Fibroblast of pulmonary artery (primary cell): ENCODE measurements around the gene CHDH.

Experiments used
- DNase-seq: peaks from one replicate; pipeline ENCODE4 v3.0.0-alpha.2; 2010; ENCODE audit warnings: low read depth
- H3K4me3 ChIP-seq: replicated peaks from 2 replicates; pipeline ENCODE4 v1.5.1; 2011; ENCODE audit warnings: low read depth, mild to moderate bottlenecking, control low read depth, low read length, moderate library complexity
- CTCF ChIP-seq: IDR thresholded peaks from 2 replicates; pipeline ENCODE4 v1.5.1; 2011; ENCODE audit warnings: mild to moderate bottlenecking, control low read depth, low read length, inconsistent platforms; ENCODE audit errors: missing control alignments

Gene CHDH, protein sequence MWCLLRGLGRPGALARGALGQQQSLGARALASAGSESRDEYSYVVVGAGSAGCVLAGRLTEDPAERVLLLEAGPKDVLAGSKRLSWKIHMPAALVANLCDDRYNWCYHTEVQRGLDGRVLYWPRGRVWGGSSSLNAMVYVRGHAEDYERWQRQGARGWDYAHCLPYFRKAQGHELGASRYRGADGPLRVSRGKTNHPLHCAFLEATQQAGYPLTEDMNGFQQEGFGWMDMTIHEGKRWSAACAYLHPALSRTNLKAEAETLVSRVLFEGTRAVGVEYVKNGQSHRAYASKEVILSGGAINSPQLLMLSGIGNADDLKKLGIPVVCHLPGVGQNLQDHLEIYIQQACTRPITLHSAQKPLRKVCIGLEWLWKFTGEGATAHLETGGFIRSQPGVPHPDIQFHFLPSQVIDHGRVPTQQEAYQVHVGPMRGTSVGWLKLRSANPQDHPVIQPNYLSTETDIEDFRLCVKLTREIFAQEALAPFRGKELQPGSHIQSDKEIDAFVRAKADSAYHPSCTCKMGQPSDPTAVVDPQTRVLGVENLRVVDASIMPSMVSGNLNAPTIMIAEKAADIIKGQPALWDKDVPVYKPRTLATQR

GRCh38 chr3:53846134-53846850 lies at the start of gene CHDH, which contains the start of gene IL17RB:
Gene CHDH (minus strand): TSS chr3:53846419. CDS start chr3:53824008, 22,411 bp downstream.
Gene IL17RB (plus strand): TSS chr3:53846568. CDS start chr3:53846589, 21 bp downstream.
- TF ChIP-seq CTCF = no peak
- DNase-seq = no peak
- H3K4me3 ChIP-seq = peak within 1 kb of the TSS; percentile 47

GRCh38 chr3:53892286-53892637 lies 46.0 kb upstream of the CHDH start:
- peak overlapping the region; percentile 92 for H3K4me3 ChIP-seq
- TF ChIP-seq CTCF = no peak
- no peak for DNase-seq

DNA sequence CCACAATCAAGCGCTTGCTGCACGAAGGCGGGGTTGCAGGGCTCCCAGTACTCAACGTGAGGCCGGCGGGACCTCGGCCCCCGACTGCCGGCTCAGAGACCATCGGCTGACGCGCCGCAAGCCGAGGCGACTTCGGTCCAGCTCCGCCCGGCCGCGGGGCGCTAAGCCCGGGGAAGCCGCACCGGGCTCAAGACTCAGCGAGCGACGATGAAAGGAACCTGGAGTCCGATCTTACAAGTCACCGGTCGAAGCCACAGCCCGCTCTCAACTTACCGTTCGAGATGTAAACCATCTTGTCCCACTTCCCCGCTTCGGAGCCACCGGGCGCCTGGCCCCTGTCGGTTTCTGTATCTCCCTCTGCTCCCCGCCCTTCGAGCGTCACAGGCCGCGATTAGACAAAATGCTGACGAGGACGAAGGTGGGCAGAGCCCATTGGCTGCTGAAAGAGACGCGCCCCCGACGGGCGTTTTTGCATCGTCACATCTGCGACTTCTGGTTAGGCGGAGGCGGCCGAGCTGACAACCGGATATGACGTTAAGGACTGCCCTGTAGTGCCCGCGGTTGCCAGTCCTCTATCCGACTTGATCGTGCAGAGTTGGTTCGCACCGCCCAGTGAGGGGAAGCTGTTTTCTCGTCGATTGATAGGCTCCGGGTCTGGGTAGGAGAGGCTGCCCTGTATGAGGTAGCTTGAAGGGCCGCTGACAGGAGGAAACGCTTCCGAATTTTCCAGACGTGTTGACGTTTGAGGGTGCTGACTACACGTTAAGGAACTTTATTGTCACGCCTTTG lies 45.5 kb upstream of the CHDH start, which contains the start of gene SELENOK:
TSS of gene SELENOK (minus strand) at position 363 of the 789 bp plus-strand sequence.
- DNase-seq = peak; percentile 100
- TF ChIP-seq CTCF = no peak
- peak within 1 kb of the TSS; percentile 92 for H3K4me3 ChIP-seq

DNA sequence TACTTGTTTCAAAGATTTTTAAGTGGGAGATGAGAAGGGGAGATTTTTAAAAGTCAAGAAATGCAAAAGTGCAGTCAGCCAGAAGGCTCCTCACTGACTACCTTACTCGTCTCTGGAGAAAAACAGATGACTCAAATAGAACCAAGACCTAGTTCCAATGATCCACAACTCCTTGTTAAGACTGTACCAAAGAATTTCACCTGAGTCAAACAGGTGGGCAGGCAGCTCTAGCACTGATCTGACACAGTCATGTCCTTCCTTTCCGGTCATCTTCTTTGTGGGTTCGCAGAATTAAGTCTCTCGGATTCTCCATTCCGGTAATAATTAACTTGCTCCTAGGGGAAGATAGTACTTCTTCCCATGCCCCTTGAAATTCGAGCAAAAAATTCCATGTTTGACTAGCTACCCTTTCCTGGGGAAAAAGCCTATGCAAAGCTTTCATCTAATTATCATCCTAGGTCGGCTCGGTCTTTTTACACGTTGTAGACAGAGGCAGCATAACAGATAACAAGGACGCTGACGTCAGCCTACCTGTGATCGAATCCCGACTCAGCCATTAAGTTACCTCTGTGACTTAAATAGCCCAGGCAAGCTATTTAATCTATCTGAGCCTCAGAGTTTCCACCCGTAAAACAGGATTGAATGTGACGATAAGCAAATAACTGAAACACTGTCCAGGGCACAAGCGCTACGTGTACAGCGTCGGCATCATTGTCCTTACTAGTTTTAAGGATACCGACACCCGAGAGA lies 44.7 kb upstream of the CHDH start:
- peak overlapping the region; percentile 92 for H3K4me3 ChIP-seq
- TF ChIP-seq CTCF = no peak
- DNase-seq = peak; percentile 47

GRCh38 chr3:53888232-53888631 lies 42.0 kb upstream of the CHDH start:
- no peak for TF ChIP-seq CTCF
- no peak overlapping the region for H3K4me3 ChIP-seq
- no peak for DNase-seq

DNA sequence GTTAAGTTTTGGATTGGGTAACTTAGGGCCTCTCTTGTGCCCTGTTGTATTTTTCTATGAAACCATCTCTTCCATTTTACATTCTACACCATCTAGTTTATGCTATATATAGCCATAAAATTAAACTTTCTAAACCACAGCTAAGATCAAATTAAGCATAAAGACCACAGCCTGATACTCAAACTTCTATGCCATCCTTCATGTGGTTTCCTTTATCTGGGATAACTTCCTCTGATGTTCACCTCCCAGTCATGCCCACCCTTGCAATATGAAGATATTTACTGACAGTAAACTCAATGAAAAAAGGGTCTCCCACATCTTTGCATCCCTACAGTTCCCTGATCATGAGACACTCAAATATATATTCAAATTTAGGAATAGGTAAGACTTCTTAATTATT lies 41.2 kb upstream of the CHDH start:
- no peak for TF ChIP-seq CTCF
- H3K4me3 ChIP-seq = no peak overlapping the region
- no peak for DNase-seq
